A549 (cell line): ENCODE data around the gene QKI.

Source experiments
- KDM1A ChIP-seq: fragments of 200-600 bp; sonication (generic); IDR thresholded peaks from 2 replicates; pipeline ENCODE4 v1.6.1; 2016; ENCODE audit warnings: low read depth, mild to moderate bottlenecking
- POLR2A ChIP-seq: IDR thresholded peaks from 2 replicates; pipeline ENCODE4 v1.6.1; 2012; ENCODE audit warnings: mild to moderate bottlenecking, low read length
- RFX5 ChIP-seq: fragments of 450-650 bp; IDR thresholded peaks from 2 replicates; pipeline ENCODE4 v1.7.1; 2014; ENCODE audit warnings: antibody characterized with exemption, mild to moderate bottlenecking, moderate library complexity
- ZFP36 ChIP-seq: fragments of 450-650 bp; IDR thresholded peaks from 2 replicates; pipeline ENCODE4 v1.6.1; 2014; ENCODE audit warnings: borderline replicate concordance; ENCODE audit not compliant: partially characterized antibody

- TF ChIP-seq POLR2A (no peak), RFX5 (no peak), ZFP36 (no peak), KDM1A (no peak)
Measured at GRCh38 chr6:163529605-163530004, 115.1 kb downstream of the QKI start.
